Measurements from ENCODE around the gene ZKSCAN1.

Gene ZKSCAN1

GRCh38 chr7:100024020-100024619, 8.7 kb downstream of the ZKSCAN1 start:
- in situ Hi-C loops (cut with HindIII; ENCODE audit: low pct_ligation_motif_present, low sequenced_read_pairs), result no loop called here
- peaks cover 44% of the 10 kb centered on the region for H3K36me3 ChIP-seq (replicated peaks)
- no peak for TF ChIP-seq CTCF (IDR thresholded peaks at IDR 0.05; ENCODE audit: low read depth, low read length, missing control alignments)

GRCh38 chr7:100027197-100027596, 11.8 kb downstream of the ZKSCAN1 start:
- no peak for DNase-seq
- in situ Hi-C loops (cut with HindIII; ENCODE audit: low pct_ligation_motif_present, low sequenced_read_pairs), result no loop called here
- no peak overlapping the region for H3K4me3 ChIP-seq (ENCODE audit: low read depth, low read length)
- peaks cover 64% of the 10 kb centered on the region for H3K36me3 ChIP-seq (replicated peaks)
- TF ChIP-seq CTCF (IDR thresholded peaks at IDR 0.05; ENCODE audit: low read depth, low read length, missing control alignments), result no peak
- no peak overlapping the region for H3K27ac ChIP-seq
- no peaks in the 10 kb centered on the region for H3K27me3 ChIP-seq (replicated peaks)

More at GRCh38 chr7:100024020-100024619, 8.7 kb downstream of the ZKSCAN1 start:
- DNase-seq, result no peak
- Histone ChIP-seq H3K27me3 (replicated peaks) (no peaks in the 10 kb centered on the region), H3K4me3 (ENCODE audit: low read depth, low read length) (no peak overlapping the region), H3K27ac (no peak overlapping the region)

GRCh38 chr7:100029596-100029995, 14.2 kb downstream of the ZKSCAN1 start:
- DNase-seq, result no peak
- no peak overlapping the region for H3K27ac ChIP-seq

GRCh38 chr7:100033526-100033925, 18.1 kb downstream of the ZKSCAN1 start:
- in situ Hi-C loops (cut with HindIII; ENCODE audit: low pct_ligation_motif_present, low sequenced_read_pairs), result no loop called here
- Histone ChIP-seq H3K36me3 (replicated peaks) (peaks cover 67% of the 10 kb centered on the region), H3K4me3 (ENCODE audit: low read depth, low read length) (no peak overlapping the region), H3K27ac (no peak overlapping the region), H3K27me3 (replicated peaks) (no peaks in the 10 kb centered on the region)
- DNase-seq, result no peak
- no peak for TF ChIP-seq CTCF (IDR thresholded peaks at IDR 0.05; ENCODE audit: low read depth, low read length, missing control alignments)

More at GRCh38 chr7:100029596-100029995, 14.2 kb downstream of the ZKSCAN1 start:
- H3K27me3 ChIP-seq (replicated peaks), result no peaks in the 10 kb centered on the region
- in situ Hi-C loops (cut with HindIII; ENCODE audit: low pct_ligation_motif_present, low sequenced_read_pairs), result no loop called here
- no peak overlapping the region for H3K4me3 ChIP-seq (ENCODE audit: low read depth, low read length)
- H3K36me3 ChIP-seq (replicated peaks), result peaks cover 75% of the 10 kb centered on the region
- TF ChIP-seq CTCF (IDR thresholded peaks at IDR 0.05; ENCODE audit: low read depth, low read length, missing control alignments), result no peak

GRCh38 chr7:100034871-100035510, 19.6 kb downstream of the ZKSCAN1 start:
- no peak for TF ChIP-seq CTCF (IDR thresholded peaks at IDR 0.05; ENCODE audit: low read depth, low read length, missing control alignments)
- no peaks in the 10 kb centered on the region for H3K27me3 ChIP-seq (replicated peaks)
- in situ Hi-C loops (cut with HindIII; ENCODE audit: low pct_ligation_motif_present, low sequenced_read_pairs), result no loop called here
- peaks cover 62% of the 10 kb centered on the region for H3K36me3 ChIP-seq (replicated peaks)
- peak overlapping the region; percentile 70 for H3K27ac ChIP-seq
- H3K4me3 ChIP-seq (ENCODE audit: low read depth, low read length), result no peak overlapping the region
- peak; percentile 62 for DNase-seq
